ENCODE measurements around the gene CHN1.

Gene CHN1

DNA sequence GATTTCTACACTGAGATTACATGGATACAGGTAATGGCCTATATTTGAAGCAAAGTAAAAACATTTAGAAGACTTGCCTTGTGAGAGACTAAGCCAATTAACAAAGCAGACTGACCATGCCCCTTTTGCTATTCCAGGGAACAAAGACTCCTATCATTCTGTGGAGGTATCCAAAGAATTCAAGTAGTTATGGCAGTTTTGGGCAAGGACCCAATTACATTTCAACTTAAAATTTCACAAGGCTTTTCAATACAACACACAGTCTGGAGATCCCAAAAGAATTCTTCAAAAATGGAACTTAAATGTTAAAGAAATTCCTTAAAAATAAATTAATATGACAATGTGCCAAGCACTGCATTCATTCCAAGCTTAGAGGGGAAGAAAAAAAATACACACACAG, 131.7 kb downstream of the CHN1 start:
- DNase-seq (ENCODE audit: low read depth in 2 of 2) = no peak

DNA sequence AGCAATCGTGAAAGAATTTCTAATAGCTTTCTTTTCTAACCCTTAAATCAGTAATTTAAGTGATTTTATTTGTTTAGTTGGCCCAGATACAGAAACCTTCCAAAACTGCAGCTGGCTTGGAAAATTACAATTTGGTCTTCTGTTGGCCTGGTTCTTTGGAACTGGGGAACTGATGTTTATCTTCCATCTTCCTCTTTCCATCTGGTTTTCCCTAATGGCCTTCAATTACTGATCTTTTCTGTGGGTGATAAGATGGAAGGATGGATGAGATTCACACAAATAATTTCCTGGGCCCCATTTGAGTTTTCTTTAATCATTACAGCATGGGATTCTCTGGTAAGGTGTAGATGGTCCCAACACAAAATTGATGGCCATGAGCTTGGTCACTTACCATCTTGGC, 134.4 kb downstream of the CHN1 start:
- no peak for DNase-seq (ENCODE audit: low read depth in 2 of 2)

DNA sequence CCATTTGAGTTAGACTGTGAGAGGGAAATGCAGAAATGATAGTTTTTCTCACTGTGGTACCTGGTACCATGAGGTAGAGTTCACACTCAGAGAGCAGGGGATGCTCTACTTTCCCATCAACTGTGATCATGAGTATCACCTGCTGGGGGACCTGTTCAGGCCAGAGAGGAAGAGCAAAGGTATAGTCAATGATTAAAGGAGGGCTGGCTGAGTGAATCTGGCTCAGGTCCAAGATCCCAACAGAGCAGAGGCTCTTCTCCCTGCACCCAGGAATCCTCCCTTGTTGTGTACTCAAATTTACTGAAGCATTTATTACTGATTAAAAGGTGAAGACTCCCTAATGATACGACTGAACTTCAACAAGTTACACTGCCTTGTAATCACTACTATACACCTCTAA, 136.3 kb downstream of the CHN1 start:
- DNase-seq (ENCODE audit: low read depth in 2 of 2) = no peak

DNA sequence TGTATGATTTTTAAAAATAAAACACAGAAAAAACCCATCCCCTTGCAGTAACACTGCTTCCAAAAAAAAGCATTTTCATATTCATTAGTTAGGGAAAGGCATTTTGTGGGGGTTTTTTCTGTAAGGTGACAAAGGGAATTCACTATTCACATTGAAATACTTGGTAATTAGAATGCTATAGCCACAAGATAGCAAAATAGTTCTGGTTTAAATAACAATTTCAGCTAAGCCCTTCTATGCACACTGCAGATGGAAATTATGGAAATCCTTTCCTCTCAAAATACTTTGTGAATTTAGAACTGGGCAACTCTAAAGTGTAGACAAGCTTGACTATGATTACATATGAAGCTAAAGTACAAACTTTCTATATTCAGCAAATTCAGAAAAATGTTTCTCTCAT, 138.8 kb downstream of the CHN1 start:
- DNase-seq (ENCODE audit: low read depth in 2 of 2) = no peak

DNA sequence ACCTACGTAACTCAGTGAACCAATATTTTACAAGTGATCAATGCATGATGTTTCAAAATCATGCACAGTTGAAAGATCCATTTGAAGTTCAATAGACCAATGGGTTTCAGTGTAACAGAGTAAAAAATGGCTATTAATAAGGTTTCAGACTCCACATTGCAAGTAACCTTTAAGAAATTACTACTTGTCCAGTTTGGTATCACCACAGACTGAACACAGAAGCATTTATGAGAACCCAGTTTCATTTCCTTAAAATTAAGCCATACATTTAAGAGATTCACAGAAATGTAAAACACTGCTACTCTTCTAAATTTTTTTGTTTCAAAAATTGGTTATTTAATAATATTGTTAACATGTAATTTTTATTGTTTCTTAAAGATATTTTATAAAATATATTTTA, 142.0 kb downstream of the CHN1 start:
- no peak for DNase-seq (ENCODE audit: low read depth in 2 of 2)

DNA sequence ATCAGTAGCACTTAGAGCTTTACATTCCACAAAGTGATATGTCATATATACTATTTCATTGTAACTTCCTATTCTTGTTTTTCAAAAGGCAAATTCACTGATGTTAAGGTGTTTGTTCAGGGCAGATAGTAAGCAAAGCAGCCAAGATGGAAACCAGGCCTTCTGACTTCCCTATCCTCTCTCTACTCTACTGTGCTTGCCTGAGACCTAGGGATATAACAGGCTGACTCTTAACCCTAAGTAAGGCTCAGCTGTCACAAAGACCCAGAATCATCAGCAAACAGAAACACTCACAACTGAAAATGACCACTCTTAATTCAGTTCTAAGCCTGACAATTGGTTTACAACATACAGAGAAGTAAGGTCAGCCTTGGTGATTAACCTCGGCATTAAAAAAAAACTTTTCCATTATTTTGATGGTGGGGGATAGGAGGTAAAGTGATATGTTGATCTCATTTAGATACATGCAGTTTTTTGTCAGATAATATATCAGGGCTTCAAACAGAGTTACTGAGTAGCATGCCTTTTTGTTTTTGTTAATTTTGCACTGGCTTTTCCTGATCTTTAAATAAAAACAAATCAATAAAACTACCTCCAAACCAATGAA, 145.5 kb downstream of the CHN1 start:
- DNase-seq (ENCODE audit: low read depth in 2 of 2) = no peak

DNA sequence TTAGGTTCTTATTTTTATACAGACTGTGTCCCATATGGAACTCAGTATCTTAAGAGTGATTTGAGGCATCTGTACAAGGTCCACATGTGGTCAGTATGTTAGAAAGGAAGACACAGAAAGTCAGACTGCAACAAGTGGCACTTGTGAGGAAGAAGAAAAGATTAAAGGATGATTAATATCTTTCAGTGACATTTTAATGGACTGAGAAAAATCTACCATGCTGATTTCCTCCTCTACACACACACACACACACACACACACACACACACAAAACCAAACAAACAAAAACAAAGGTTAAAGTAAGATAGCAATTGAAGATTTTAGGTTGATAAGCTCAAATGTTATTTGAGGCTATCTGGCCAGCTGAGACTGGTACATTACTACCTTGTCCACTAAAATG, 146.4 kb downstream of the CHN1 start:
- DNase-seq (ENCODE audit: low read depth in 2 of 2) = no peak

DNA sequence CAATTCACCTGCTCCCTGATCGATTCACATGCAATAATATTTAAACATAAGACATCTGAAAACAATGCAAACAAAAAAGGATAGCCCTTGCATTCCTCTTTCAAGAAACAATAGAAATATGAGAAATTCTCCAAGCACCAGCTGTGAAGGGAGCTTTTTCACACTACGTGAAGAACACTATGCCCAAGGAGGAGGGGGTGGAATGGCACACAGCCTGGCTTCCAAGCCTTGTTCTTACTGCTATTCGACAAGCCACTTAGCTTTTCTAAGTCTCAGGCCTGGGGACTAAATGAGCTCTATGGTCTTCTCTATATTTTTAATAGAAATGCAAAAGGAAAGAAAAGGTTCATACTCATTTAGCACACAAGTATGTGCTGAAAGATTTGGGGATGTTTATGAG, 148.7 kb downstream of the CHN1 start:
- DNase-seq (ENCODE audit: low read depth in 2 of 2) = no peak

DNA sequence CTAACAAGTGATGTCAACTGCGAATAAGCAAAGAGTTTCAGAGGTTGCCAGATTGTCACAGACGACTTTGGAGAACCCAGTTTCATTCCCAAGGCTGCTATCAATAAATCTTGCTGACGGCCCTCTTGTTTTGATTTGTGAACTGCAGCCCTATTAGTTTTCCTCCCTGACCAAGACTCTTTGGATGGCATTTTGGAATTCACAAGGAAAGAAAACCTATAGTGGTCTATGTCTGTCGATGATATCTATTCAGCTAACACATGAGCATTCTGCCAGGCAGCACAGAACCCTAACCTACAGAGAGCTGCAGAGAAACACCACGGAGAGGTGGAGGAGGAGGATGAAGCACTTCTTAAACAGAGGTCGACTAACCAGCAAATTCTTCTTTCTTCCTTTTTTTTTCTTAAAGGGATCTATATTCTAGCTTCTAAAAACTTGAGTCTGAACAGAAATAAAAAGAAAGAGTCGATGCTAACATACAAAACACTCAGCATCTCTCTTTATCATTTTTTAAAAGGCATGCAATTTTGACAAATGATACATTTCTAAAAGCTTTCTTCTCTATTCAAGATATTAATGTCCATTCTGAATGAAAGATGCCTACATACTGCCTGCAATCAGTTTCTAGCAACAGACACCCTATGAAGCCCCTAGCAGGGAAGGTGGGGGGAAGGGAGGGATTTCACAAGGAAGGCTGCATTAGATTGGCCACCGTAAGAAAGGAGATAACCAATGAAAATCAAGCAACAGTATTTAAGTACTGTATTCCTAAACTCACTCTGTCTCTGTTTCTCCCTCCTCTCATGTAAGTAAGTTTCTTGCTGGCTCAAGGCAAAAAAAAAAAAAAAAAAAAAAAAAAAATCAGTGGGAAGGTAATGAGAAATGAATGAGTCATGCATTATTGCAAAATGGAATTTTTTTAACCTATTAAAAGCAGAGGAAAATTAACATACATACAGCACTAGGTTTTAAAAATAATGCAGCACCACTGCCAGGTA, 157.9 kb downstream of the CHN1 start:
- no peak for DNase-seq (ENCODE audit: low read depth in 2 of 2)

DNA sequence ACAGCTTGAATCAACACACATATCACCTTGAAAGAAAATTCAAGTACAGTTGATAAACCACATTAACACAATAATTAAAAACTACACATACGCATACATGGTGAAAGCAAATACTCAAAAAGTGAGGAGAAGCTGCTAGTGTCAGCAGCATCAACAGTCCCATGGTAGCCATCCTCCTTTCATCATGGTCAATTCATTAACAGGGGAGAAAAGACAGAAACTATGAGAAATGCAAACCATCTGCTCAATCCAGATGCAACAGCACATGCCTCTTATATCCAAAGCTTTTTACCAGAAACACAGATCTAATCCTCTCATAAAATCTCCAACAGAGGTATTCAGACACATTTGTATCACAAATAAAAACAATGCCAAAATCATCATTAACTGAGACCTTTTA, 159.0 kb downstream of the CHN1 start:
- DNase-seq (ENCODE audit: low read depth in 2 of 2) = no peak

DNA sequence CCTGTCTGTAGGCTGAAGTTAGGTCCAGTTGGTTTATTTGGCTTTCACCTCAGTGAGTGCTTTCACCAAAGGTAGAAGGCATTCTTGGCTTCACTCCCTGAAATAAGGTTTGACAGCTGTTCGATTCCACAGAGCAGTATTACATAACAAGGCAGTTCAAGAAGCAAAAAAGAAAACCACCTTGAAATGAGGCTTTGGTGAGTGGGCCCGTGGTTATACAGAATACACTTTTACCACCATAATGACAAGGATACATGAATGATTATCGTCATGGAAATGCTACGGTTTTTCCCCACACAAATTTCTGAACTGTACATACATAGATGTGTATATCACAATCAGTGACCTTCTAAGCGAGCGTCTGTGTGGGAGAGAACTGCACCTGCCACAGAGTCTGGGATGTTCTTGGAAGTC, 160.9 kb downstream of the CHN1 start:
- no peak for DNase-seq (ENCODE audit: low read depth in 2 of 2)

DNA sequence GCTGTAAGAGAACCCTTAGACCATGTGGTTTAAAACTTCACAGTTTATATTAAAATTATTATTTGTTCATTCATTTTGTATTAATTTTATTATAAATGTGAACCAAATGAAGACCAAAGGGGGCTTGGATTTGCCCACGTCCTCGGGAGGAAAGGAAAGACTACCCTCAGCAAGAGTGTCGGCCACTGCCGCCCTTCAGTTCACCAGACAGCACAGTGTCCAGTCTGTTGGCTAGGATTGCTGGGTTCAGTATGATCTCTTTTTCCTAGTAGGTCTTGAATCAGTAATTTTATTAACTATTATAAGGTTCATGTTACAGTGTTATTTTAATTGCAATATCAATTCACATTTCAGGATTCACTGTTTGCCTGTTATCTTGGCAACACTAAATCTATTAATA, 162.7 kb downstream of the CHN1 start:
- DNase-seq (ENCODE audit: low read depth in 2 of 2) = no peak

DNA sequence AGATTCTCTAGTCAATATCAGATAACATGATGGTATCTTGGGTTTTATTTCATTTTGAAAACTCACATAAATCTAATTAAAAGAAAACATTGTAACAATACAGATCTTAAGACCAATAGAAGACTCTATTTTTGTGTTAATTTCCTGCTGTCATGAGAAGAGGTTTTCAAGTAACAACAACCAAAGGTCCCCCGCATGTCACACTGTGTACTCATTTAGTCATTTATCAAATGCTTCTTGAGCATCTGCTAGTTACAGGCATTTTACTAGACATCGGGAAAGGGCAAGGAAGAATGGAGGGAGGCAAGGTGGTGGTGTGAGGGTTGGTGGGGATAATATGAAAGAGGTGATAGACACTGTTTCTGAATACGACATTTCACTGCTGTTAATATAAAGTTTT, 163.2 kb downstream of the CHN1 start:
- no peak for DNase-seq (ENCODE audit: low read depth in 2 of 2)

DNA sequence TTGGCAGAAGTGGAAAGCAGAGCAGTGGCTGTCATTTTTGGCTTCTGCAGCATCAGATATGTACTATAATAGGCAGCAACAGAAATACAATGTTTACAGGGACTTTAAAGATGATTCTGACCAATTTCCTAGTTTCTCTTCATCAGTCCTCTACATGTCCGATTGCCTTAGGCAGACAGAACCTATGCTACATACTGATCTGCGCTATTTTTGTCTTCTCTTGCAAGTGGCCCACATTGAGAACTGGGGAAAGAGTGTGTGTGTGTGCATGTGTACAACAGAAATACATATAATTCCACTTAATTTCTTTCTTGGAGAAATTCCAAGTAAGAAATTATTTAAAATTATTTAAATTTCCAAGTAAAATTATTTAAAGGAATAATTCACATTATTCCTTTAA, 163.8 kb downstream of the CHN1 start:
- no peak for DNase-seq (ENCODE audit: low read depth in 2 of 2)

DNA sequence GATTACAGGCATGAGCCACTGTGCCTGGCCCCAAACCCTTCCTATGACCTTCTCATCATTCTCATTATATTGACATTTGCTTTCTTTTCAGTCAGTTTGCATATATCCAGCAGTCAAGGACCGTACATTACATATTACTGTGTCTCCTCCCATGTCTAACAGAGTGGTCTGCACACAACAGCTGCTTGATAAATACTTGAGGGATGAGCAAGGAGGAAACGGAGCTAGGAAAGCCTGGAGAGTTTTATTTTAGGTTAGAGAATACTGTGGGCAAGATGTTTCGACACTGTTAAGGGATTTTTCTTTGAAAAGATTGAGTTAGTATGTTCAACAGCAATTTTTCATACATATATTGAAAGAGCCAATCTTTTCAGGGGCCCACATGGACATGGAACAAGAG, 164.7 kb downstream of the CHN1 start:
- DNase-seq (ENCODE audit: low read depth in 2 of 2) = no peak

DNA sequence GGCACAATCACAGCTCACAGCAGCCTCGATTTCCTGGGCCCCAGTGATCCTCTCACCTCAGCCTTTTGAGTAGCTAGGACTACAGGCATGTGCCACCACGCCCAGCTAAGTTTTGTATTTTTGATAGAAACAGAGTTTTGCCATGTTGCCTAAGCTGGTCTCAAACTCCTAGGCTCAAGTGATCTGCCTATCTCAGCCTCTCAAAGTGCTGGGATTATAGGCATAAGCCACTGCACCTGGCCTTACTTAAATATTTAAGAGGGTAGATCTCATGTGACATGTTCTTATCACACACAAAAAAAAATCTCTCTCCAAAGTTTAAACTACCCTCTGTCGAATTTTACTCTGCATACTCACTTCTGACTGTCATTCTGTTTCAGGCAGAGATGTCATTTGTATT, 165.5 kb downstream of the CHN1 start:
- DNase-seq (ENCODE audit: low read depth in 2 of 2) = no peak

DNA sequence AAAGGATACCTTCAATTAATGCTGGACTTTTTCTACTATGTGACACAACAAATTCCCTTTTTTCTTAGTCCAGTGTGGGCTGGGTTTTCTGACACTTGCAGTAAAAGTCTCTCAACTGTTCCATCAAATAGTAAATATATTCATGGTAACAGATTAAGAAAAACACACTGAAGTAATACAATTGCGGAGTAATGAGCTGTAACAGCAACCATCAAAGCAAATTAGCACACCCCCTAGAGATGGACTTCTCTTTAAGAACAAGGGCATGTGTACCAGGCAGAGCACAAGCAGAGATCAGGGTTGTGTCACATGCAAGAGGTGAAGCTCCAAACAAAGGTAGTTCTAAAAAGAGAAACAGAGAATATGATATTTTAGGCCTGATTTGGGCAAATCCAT, 168.2 kb downstream of the CHN1 start:
- no peak for DNase-seq (ENCODE audit: low read depth in 2 of 2)

DNA sequence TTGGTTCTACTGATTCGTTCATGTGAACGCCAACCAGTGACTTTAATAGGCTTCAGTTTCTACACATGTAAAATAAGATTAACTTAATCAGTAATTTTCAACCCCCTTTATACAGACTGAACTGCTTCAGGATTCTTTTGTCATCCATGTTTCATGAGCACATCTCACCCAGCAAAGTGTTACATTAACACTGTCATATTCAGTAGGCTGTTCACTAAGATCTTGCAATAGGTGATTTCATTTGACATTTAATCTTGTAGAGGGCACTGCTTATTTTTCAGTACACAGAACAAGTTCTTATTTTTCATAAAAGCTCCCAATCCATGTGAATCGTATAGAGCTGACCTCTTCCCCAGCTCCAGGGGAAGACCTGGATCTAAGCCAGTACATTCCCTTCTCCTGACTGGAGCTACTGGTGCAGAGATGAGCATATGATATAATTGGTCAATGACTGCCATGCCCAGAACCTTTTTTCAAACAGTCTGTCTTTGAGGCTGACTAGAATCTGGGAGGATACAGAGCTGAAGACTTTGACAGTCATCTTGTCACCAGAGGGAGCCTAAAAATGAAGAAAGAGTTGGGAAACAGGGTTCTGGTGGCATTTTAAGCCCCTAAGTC, 168.7 kb downstream of the CHN1 start:
- no peak for DNase-seq (ENCODE audit: low read depth in 2 of 2)

DNA sequence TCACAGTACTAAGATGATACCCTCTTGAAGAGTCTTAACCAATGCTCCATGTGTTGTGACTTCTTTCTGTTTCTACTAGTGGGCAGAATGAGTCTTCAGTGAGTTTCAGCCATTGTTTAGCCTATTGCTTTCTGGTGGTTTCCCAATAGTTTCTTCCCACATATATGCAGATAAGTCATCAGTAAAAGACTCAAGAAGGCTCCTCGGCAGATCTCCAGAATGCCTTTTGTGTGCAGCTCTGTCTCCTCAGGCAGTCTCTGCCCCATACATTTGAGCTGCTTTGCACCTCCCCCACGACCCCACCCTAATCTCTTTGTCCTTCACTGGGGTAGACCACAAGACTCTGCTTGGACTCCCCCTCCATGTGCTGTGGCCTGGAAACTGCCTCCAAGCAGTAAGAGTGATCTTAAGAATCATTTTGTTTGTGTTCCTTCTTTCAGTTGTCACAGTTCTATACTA, 169.4 kb downstream of the CHN1 start:
- DNase-seq (ENCODE audit: low read depth in 2 of 2) = peak; percentile 3 to 51

DNA sequence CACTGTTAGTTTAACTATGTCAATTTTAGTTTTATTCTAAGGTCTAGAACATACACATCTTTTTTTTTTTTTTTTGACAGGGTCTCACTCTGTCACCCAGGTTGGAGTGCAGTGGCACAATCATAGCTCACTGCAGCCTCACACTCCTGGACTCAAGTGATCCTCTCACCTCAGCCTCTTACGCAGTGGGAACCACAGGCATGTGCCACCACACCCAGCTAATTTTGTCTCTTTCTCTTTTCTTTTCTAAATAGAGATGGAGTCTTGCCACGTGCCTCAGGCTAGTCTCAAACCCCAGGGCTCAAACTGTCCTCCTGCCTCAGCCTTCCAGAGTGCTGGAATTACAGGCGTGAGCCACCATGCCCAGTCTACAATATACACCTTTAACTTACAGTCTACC, 171.4 kb downstream of the CHN1 start:
- no peak for DNase-seq (ENCODE audit: low read depth in 2 of 2)

DNA sequence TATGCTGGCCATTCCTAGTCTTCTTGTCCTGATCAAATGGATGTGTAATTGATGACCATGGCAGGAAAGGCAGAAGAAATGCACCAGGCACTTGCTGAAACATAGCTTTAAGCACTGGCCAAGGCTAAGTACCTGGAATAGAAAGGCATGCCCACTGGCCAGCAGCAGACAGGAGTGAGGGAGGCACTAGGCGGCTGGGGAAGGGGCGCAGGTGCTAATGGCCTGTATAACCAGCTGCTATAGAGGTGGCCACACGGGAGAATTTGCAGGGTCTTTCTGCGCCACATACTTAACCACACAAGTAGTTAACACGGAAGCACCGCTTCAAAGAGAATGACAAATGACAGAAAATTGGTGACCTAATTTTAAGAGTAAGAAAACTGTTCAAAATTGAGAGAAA, 174.6 kb downstream of the CHN1 start:
- DNase-seq (ENCODE audit: low read depth in 2 of 2) = no peak

DNA sequence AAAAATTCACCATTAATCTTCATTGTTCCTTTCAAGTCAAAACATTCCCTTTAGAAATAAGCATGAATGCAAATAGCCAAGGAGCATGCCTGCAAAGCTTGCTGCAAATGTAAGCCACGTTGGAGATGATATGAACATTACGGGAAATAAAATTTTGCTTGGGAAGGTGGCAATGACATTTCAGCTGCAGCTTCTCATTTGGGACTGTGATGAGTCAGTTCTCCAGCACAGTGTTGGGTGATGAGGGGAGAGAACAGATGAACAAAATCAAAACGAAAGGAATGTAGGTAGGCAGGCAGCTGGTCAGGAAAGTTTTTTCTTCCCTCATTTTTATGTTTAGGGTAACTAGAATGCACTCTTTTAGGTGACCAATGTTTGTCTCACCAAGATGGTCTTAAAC, 175.6 kb downstream of the CHN1 start:
- DNase-seq (ENCODE audit: low read depth in 2 of 2) = no peak

Measured in stimulated activated CD4-positive, alpha-beta T cell treated with anti-CD3 and anti-CD28 coated beads, Interleukin-12 subunit alpha, Interleukin-12 subunit beta, amount 100 ng/mL, for 24 hours (primary cell).